ENCODE results near the gene NUDT16L1. TPM values are rescaled to one million over a fixed set of nuclear protein-coding genes. Genes with fewer than 3 reads are reported as not detected.

NUDT16L1 gene
- polyA plus RNA-seq, 1 donor (not counting 4 experiments of a cell fraction or from before 2014, with no cell fraction given) = 23.0 TPM

DNA sequence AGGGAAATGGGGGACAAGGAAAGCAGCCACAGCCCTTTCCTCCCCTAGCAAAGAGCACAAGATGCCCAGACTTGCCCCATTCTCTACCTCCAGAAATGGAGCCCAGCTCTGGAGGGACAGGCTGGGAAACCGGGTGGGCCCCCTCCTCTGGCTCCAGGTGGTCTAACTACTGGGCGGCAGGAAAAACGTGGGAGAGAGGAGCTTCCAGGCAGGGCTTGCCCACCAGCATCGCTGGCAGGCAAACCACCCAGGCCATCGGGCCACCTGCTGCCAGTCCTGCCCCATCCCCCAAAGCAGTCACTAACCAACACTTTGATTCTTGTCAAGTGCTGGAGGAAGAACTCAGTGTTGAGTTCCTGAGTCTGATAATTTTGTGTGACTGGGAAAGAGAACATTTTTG lies 25.1 kb downstream of the NUDT16L1 start:
- Histone ChIP-seq H3K36me3 (ENCODE audit: control insufficient read depth in 2 of 2, extremely low read depth in 1 of 2, insufficient read depth in 2 of 2, low read length in 2 of 2) (peaks cover 2 to 9% of the 10 kb centered on the region in 2 experiments), H3K79me2 (ENCODE audit: control insufficient read depth, insufficient read depth, low read length) (no peaks in the 10 kb centered on the region), H3K9ac (ENCODE audit: control insufficient read depth, extremely low read depth, insufficient read depth, low read length) (no peak overlapping the region), H3K27me3 (ENCODE audit: control insufficient read depth, extremely low read depth, insufficient read depth, low read length) (no peaks in the 10 kb centered on the region), H3K4me2 (ENCODE audit: control insufficient read depth, extremely low read depth, insufficient read depth, low read depth, low read length) (no peak overlapping the region), H3K9me3 (ENCODE audit: control insufficient read depth, low read depth, low read length) (no peaks in the 10 kb centered on the region), H3K27ac (ENCODE audit: control insufficient read depth, insufficient read depth, low read length) (no peak overlapping the region), H3K9me1 (ENCODE audit: control insufficient read depth, extremely low read depth, insufficient read depth, low read length) (no peaks in the 10 kb centered on the region), H3K4me3 (ENCODE audit: control insufficient read depth in 2 of 3, extremely low read depth in 1 of 3, insufficient read depth in 2 of 3, low read depth in 1 of 3, low read length in 3 of 3) (no peak overlapping the region), H2AFZ (ENCODE audit: control insufficient read depth, low read length) (no peak overlapping the region), H3K4me1 (ENCODE audit: control insufficient read depth, extremely low read depth, insufficient read depth, low read length) (no peaks in the 10 kb centered on the region), H4K20me1 (ENCODE audit: control insufficient read depth, extremely low read depth, insufficient read depth, low read length) (no peaks in the 10 kb centered on the region)
- FAIRE-seq (no peak), DNase-seq (ENCODE audit: low read depth, low spot score) (no peak)
- dilution Hi-C loops (cut with MboI; ENCODE audit: extremely low pct_ligation_motif_present, low sequenced_read_pairs) = no loop called here
- TF ChIP-seq EZH2 (IDR thresholded peaks at IDR 0.05; ENCODE audit: low read length) = no peak
- TF ChIP-seq, protein P1, sequence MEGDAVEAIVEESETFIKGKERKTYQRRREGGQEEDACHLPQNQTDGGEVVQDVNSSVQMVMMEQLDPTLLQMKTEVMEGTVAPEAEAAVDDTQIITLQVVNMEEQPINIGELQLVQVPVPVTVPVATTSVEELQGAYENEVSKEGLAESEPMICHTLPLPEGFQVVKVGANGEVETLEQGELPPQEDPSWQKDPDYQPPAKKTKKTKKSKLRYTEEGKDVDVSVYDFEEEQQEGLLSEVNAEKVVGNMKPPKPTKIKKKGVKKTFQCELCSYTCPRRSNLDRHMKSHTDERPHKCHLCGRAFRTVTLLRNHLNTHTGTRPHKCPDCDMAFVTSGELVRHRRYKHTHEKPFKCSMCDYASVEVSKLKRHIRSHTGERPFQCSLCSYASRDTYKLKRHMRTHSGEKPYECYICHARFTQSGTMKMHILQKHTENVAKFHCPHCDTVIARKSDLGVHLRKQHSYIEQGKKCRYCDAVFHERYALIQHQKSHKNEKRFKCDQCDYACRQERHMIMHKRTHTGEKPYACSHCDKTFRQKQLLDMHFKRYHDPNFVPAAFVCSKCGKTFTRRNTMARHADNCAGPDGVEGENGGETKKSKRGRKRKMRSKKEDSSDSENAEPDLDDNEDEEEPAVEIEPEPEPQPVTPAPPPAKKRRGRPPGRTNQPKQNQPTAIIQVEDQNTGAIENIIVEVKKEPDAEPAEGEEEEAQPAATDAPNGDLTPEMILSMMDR (optimal IDR thresholded peaks at IDR 0.05 in 1 of 3, IDR thresholded peaks at IDR 0.05 in 1 of 3, conservative IDR thresholded peaks at IDR 0.05 in 1 of 3; ENCODE audit: extremely low read depth in 1 of 3, insufficient read depth in 2 of 3, low read length in 3 of 3) = no peak

DNA sequence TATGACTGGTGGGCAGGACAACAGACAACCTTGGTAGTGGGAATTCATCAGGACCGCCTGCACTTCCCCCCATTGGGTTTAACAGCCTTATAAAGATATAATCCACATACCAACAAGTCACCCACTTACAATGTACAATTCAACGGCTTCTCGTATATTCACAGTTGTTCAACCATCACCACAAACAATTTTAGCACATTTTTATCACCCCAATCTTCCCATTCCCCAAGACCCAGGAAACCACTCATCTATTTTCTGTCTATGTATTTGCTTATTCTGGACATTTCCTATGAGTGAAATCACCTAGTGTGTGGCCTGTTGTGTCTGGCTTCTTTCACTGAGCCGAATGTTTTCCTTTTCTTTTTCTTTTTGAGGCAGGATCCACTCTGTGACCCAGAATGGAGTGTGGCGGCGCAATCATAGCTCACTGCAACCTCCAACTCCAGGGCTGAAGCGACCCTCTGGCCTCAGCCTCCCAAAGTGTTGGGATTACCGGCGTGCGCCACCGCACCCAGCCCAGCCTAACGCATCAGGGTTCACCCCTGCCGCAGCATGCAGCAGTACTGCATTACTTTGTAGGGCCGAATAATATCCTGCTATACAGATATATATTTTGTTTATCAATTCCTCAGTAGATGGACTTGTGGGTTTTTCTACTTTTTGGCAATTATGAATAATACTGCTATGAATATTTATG lies 29.9 kb downstream of the NUDT16L1 start:
- dilution Hi-C loops (cut with MboI; ENCODE audit: extremely low pct_ligation_motif_present, low sequenced_read_pairs) = no loop called here
- FAIRE-seq (no peak), DNase-seq (ENCODE audit: low read depth, low spot score) (no peak)
- no peak overlapping the region for H2AFZ ChIP-seq (ENCODE audit: control insufficient read depth, low read length)
- H3K36me3 ChIP-seq (ENCODE audit: control insufficient read depth in 2 of 2, extremely low read depth in 1 of 2, insufficient read depth in 2 of 2, low read length in 2 of 2) = peaks cover 6 to 20% of the 10 kb centered on the region in 2 experiments
- no peaks in the 10 kb centered on the region for H3K4me1 ChIP-seq (ENCODE audit: control insufficient read depth, extremely low read depth, insufficient read depth, low read length)
- H3K4me3 ChIP-seq (ENCODE audit: control insufficient read depth in 2 of 3, extremely low read depth in 1 of 3, insufficient read depth in 2 of 3, low read depth in 1 of 3, low read length in 3 of 3) = no peak overlapping the region
- H3K4me2 ChIP-seq (ENCODE audit: control insufficient read depth, extremely low read depth, insufficient read depth, low read depth, low read length) = no peak overlapping the region
- H4K20me1 ChIP-seq (ENCODE audit: control insufficient read depth, extremely low read depth, insufficient read depth, low read length) = no peaks in the 10 kb centered on the region
- TF ChIP-seq, protein P1 (optimal IDR thresholded peaks at IDR 0.05 in 1 of 3, IDR thresholded peaks at IDR 0.05 in 1 of 3, conservative IDR thresholded peaks at IDR 0.05 in 1 of 3; ENCODE audit: extremely low read depth in 1 of 3, insufficient read depth in 2 of 3, low read length in 3 of 3) = no peak
- TF ChIP-seq EZH2 (IDR thresholded peaks at IDR 0.05; ENCODE audit: low read length) = no peak
- no peaks in the 10 kb centered on the region for H3K79me2 ChIP-seq (ENCODE audit: control insufficient read depth, insufficient read depth, low read length)
- H3K9me3 ChIP-seq (ENCODE audit: control insufficient read depth, low read depth, low read length) = no peaks in the 10 kb centered on the region
- no peak overlapping the region for H3K27ac ChIP-seq (ENCODE audit: control insufficient read depth, insufficient read depth, low read length)
- no peaks in the 10 kb centered on the region for H3K27me3 ChIP-seq (ENCODE audit: control insufficient read depth, extremely low read depth, insufficient read depth, low read length)
- H3K9me1 ChIP-seq (ENCODE audit: control insufficient read depth, extremely low read depth, insufficient read depth, low read length) = no peaks in the 10 kb centered on the region
- H3K9ac ChIP-seq (ENCODE audit: control insufficient read depth, extremely low read depth, insufficient read depth, low read length) = no peak overlapping the region
